Superior temporal gyrus (tissue), 1 donor: Measurements from ENCODE around the gene OS9.
"Not testable (repeated sequence)": the region's sequence is repeated elsewhere in the genome, so short reads cannot be mapped to it uniquely, and the experiment has no call there.

Experiments
- DNase-seq: peaks from one replicate; pipeline ENCODE4 v3.0.0-alpha.2; 2016; ENCODE audit errors: extremely low spot score

Gene OS9, protein sequence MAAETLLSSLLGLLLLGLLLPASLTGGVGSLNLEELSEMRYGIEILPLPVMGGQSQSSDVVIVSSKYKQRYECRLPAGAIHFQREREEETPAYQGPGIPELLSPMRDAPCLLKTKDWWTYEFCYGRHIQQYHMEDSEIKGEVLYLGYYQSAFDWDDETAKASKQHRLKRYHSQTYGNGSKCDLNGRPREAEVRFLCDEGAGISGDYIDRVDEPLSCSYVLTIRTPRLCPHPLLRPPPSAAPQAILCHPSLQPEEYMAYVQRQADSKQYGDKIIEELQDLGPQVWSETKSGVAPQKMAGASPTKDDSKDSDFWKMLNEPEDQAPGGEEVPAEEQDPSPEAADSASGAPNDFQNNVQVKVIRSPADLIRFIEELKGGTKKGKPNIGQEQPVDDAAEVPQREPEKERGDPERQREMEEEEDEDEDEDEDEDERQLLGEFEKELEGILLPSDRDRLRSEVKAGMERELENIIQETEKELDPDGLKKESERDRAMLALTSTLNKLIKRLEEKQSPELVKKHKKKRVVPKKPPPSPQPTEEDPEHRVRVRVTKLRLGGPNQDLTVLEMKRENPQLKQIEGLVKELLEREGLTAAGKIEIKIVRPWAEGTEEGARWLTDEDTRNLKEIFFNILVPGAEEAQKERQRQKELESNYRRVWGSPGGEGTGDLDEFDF

GRCh38 chr12:57693659-57694458 is at the start of gene OS9:
Gene OS9, plus strand, starts transcription at chr12:57694132. Its CDS starts 30 bp downstream, at chr12:57694162.
- DNase-seq = peak; percentile 100

- not testable (repeated sequence) for DNase-seq
Observed at GRCh38 chr12:57645990-57646658, 47.8 kb upstream of the OS9 start.

DNA sequence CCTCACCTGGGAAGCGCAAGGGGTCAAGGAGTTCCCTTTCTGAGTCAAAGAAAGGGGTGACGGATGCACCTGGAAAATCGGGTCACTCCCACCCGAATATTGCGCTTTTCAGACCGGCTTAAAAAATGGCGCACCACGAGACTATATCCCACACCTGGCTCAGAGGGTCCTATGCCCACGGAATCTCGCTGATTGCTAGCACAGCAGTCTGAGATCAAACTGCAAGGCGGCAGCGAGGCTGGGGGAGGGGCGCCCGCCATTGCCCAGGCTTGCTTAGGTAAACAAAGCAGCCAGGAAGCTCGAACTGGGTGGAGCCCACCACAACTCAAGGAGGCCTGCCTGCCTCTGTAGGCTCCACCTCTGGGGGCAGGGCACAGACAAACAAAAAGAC is 47.3 kb upstream of the OS9 start:
- DNase-seq = not testable (repeated sequence)

DNA sequence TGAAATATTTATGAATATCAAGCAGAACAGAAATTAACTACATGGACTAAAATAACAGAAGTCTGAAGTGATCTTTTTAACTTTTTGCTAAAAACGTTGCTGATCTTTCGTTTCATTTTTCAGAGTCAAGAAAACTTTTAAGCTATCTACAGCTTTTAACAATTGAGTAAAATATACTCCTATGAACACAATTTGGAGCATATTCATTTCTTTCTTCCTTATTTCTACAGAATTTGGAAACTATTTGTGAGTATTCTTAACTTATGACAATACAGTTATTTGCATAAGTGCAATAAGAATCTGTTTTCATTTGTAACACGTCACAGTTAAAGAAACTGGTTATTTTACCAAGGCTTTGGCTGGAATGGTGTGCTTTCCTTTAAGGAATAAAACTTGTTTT is 39.9 kb upstream of the OS9 start:
- DNase-seq = no peak

- no peak for DNase-seq
Observed at GRCh38 chr12:57655541-57656240, 38.2 kb upstream of the OS9 start.

GRCh38 chr12:57656408-57656807 is 37.5 kb upstream of the OS9 start:
- DNase-seq = not testable (repeated sequence)

GRCh38 chr12:57657744-57658143 is 36.2 kb upstream of the OS9 start:
- DNase-seq = no peak

- no peak for DNase-seq
Observed at GRCh38 chr12:57658890-57659289, 35.0 kb upstream of the OS9 start.

- DNase-seq = no peak
Observed at GRCh38 chr12:57661376-57661775, 32.6 kb upstream of the OS9 start.

DNA sequence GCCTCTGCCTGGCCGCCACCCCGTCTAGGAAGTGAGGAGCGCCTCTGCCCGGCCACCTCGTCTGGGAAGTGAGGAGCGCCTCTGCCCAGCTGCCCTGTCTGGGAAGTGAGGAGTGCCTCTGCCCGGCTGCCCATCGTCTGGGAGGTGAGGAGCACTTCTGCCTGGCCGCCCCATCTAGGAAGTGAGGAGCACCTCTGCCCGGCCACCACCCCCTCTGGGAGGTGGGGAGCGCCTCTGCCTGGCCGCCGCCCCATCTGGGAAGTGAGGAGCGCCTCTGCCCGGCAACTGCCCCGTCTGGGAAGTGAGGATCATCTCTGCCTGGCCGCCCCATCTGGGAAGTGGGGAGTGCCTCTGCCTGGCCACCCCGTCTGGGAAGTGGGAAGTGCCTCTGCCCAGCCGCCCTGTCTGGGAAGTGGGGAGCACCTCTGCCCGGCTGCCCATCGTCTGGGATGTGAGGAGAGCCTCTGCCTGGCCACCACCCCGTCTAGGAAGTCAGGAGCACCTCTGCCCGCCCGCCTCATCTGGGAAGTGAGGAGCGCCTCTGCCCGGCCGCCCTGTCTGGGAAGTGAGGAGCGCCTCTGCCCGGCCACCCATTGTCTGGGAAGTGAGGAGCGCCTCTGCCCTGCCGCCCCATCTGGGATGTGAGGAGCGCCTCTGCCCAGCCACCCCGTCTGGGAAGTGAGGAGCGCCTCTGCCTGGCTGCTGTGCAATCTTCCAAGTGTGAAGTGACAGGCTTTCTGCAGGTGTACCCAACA is 28.7 kb upstream of the OS9 start:
- DNase-seq = not testable (repeated sequence)

- DNase-seq = no peak
Observed at GRCh38 chr12:57666897-57667296, 27.0 kb upstream of the OS9 start.

GRCh38 chr12:57669691-57670090 is 24.2 kb upstream of the OS9 start:
- not testable (repeated sequence) for DNase-seq

DNA sequence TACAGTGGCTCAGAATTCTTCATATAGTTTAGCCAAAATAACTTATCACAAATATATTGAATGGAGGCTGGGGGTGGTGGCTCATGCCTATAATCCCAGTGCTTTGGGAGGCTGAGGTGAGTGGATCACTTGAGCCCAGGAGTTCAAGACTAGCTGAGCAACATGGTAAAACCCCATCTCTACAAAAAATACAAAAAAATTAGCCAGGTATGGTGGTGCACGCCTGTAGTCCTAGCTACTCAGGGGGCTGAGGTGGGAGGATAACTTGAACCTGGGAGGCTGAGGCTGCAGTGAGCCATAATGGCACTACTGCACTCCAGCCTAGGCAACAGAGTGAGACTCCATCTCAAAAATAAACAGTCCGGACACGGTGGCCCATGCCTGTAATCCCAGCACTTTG is 22.1 kb upstream of the OS9 start:
- DNase-seq = not testable (repeated sequence)

GRCh38 chr12:57672801-57673200 is 21.1 kb upstream of the OS9 start:
- DNase-seq = no peak

DNA sequence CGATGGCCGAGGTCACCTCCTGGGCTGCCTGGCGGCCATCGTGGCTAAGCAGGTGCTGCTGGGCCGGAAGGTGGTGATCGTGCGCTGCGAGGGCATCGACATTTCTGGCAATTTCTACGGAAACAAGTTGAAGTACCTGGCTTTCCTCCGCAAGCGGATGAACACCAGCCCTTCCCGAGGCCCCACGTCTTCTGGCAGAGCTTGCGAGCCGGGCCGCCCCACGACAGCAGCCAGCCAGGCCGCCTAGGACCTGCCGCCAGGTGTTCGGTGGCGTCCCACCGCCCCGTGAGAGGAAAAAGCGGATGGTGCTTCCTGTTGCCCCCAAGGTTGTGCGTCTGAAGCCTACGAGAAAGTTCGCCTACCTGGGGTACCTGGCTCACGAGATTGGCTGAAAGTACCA is 19.2 kb upstream of the OS9 start:
- no peak for DNase-seq

DNA sequence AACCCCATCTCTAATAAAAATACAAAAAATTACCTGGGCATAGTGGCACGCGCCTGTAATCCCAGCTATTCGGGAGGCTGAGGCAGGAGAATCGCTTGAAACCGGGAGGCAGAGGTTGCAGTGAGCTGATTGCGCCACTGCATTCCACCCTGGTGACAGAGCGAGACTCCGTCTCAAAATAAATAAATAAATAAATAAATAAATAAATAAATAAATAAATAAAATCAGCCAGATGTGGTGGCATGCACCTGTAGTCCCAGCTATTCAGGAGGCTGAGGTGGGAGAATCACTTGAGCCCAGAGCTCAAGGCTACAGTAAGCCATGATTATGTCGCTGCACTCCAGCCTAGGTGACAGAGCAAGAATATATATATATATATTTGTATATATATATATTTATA is 16.0 kb upstream of the OS9 start:
- not testable (repeated sequence) for DNase-seq

GRCh38 chr12:57679697-57680096 is 14.2 kb upstream of the OS9 start:
- DNase-seq = no peak

DNA sequence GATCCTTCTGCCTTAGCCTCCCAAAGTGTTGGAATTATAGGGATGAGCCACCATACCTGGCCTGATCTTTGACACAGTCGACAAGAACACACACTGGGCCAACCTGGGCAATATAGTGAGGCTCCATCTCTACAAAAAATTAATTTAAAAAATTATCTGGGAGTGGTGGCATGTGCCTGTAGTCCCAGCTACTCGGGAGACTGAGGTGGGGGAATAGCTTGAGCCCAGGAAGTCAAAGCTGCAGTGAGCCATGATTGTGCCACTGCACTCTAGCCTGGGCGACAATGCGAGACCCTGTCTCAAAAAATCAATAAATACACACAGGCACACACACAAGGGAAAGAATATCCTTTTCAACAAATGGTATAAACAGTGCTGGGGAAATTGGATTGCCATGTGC is 6.1 kb upstream of the OS9 start:
- no peak for DNase-seq

- no peak for DNase-seq
Observed at GRCh38 chr12:57688931-57689330, 5.0 kb upstream of the OS9 start.

- no peak for DNase-seq
Observed at GRCh38 chr12:57692500-57692899, 1.4 kb upstream of the OS9 start.

DNA sequence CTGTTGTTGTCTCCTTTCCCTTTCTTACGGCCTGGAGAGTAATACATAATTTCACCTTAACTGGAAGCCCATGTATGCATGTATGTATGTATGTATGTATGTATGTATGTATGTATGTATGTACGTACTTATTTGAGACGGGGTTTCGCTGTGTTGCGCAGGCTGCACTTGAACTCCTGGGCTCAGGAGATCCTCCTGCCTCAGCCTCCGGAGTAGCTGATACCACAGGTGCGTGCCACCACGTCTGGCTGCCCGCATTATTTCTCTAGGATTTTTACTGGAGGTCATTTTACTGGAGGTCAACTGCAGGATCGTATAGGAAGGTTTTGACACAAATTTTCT is 644 bp upstream of the OS9 start:
- DNase-seq = no peak
